NCI-H2107 treated with DMSO at 0.1 percent for 48 hours (cell line): Measurements from ENCODE around the gene MEFV.
"Not testable (repeated sequence)": the region's sequence is repeated elsewhere in the genome, so short reads cannot be mapped to it uniquely, and the experiment has no call there.

Source experiments
- DNase-seq: peaks from one replicate; lab custom pipeline; 2025; ENCODE audit not compliant: unreplicated experiment; lab: John Stamatoyannopoulos, UW

Gene MEFV

DNA sequence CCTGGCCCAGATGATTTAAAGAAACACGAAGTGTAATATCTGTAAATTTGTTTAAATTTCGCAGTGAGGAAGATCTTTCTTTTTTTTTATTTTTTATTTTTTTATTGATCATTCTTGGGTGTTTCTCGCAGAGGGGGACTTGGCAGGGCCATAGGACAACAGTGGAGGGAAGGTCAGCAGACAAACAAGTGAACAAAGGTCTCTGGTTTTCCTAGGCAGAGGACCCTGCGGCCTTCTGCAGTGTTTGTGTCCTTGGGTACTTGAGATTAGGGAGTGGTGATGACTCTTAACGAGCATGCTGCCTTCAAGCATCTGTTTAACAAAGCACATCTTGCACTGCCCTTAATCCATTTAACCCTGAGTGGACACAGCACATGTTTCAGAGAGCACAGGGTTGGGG, 14.3 kb upstream of the MEFV start:
- not testable (repeated sequence) for DNase-seq

- no peak for DNase-seq
These were observed 11.9 kb upstream of the MEFV start for GRCh38 chr16:3268294-3268693.

DNA sequence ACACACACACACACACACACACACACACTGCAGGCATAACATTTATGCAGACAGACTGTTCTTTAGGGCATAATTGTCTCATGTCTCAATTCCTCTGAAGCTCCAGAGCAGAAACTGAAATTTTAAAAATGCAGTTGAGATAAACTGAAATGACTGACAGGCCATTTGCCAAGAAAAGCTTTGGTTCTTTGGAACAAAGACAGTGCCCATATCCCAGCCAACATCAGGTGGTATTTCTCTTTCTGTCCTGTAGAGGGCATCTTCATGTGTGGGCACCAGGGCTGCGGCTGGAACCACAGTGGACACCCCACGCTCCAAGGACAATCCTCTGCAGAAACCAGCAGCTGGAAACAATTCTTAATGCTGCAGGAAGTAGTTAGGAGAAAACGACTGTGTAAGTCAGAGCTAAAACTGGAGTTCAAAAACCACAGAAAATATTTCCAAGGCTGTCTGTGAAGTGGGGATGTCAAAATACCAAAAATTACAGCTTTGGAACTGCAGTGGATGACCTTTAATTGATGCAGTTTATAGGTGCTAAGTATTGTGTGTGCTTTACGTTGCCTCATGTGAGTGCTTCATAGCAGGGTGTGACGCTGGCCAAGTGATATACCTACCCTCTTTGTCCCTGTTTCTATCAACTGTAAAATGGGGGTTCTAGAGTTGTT, 10.6 kb upstream of the MEFV start:
- peak; percentile 19 for DNase-seq

DNA sequence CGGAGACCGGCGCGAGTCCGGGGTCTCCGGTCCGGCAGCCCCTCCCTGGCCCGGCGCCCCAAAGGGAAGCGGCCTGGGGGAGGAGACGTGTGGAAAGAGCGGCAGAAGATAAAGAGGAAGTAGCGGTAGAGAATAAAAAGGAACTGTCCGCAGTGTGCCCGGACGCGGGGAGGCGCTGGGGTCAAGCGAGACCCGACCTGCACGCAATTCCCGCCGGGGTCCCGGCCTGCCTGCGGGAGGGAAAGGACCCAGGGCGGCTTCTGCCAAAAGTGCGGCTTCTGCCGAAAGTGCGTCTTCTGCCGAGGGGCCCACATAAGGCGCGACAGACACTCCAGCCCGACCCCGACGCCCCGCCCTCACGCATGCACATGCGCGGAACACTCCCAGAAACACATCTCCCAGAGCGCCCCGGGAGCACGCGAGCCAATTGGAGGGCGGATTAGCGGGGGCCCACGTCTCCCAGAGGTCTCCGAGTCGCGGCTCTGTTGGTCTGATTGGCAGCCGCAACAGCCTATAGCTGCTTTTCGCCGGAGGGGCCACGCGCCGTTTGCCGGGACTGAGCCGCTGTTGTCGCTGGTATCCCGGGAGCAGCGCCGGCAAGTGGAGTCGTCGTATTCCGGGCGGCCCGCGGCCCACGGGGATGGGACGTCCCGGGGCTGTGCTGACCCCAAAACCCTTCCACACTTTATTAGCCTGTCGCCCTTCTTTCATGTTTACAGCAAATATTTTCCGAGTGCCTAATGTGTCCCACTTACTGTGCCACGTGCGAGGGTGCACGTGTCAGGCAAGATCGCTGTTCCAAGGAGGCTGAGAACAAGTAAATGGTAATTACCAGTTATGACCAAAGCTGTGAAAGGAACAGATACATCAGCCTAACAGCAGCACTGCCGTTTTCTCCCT, 8.0 kb upstream of the MEFV start:
- DNase-seq: peak; percentile 66

- DNase-seq: no peak
These were observed 6.1 kb upstream of the MEFV start for GRCh38 chr16:3262517-3262916.

GRCh38 chr16:3259836-3260235, 3.4 kb upstream of the MEFV start:
- no peak for DNase-seq

- no peak for DNase-seq
These were observed 533 bp upstream of the MEFV start for GRCh38 chr16:3256866-3257465.

- no peak for DNase-seq
These were observed 2.1 kb downstream of the MEFV start for GRCh38 chr16:3254309-3254708.

DNA sequence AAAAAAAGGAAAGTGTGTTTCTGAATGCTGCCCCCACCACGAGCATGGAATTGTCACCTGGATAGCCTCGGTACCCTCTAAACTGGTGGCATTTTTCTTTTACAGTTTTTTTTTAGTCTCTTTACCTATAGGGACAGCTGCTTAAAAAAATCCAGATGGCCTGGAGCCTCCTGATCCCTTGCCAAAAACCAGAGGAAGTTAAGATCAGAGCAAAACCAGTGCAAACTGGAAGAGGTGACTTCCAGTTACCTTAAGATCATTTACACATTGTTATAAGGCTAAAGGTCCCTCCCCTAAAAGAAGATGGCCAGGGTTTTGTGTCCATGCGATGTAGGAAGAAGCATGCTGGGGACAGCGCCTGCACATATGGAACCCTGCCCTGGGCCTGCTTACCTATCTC, 3.5 kb downstream of the MEFV start:
- no peak for DNase-seq

- no peak for DNase-seq
These were observed 7.0 kb downstream of the MEFV start for GRCh38 chr16:3249451-3249850.

DNA sequence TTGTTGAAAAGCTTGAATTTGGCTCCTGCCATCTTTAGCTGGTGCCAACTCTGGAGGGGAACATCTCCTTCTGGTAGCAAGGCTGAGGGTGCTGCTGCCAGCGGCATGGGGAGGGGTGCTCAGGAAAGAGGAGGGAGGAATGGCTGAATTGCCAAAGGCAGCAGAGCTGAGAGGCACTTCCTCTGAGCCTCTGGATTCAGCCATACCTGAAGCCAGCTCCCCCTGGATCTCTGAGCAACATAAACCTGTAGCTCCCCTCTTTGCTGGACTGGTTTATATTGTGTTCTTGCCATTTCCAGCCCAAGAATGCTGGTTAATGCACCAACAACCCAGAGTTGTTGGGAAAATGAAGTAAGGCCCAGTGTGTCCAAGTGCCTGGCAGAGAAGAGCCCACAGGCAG, 7.4 kb downstream of the MEFV start:
- DNase-seq: no peak

GRCh38 chr16:3248596-3248995, 7.8 kb downstream of the MEFV start:
- no peak for DNase-seq

- DNase-seq: no peak
These were observed 9.6 kb downstream of the MEFV start for GRCh38 chr16:3246876-3247275.

GRCh38 chr16:3246002-3246401, 10.4 kb downstream of the MEFV start:
- DNase-seq: no peak

DNA sequence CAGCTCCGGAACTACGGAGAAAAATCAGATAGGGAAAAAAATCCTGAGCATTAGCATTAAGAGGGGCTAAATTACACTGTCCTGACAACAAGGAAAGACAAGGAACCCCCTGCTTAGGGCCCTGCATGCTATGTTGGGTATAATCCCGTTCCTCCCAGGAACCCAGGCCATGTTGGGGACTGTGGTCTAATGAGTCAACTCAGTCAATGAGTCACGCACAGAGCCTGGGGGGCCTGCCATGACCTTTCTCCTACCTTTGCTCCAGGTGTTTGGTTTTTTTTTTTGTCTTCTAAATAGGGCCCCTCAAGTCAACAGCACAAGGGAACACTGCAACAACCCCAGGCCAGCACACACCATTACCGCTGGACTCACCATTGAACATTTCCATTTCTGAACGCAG, 12.6 kb downstream of the MEFV start:
- DNase-seq: no peak

- no peak for DNase-seq
These were observed 13.7 kb downstream of the MEFV start for GRCh38 chr16:3242709-3243108.

GRCh38 chr16:3241761-3242160, 14.7 kb downstream of the MEFV start:
- no peak for DNase-seq

DNA sequence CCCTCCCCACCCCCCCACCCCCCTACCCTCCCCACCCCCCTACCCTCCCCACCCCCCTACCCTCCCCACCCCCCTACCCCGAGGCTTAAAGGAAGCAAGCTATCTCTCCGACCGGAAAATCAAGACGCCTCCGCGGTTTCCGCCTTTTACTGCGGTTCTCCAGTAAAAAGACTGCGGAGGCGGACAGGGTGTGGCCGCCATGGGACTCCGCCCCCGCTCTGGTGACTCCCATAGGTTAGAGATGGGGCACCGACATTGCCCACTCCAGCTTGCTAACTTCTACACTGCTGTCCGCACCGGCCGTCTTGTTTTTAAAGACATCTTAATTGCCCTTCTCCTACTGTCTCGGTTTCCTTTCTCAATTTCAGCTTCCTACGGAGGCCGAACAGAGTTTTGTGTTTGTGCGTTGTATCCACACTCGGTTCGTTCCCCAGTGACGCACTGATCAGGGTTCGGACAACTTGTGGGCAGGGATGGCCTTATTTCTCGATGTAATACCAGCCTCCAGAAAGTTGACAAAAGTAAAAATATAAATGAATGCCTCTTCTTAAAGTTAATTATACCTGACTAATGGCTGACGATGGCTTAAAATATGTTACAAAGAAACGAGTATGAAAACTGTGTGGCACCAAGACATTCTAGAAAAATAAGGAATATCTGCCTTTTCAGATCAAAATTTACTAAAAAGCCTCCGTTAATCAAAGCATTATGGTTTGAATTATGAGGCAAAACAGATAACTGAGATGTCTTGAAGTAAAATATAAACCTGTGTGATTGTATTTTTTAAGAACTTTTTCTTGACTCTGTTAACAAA, 20.4 kb downstream of the MEFV start:
- DNase-seq: no peak

DNA sequence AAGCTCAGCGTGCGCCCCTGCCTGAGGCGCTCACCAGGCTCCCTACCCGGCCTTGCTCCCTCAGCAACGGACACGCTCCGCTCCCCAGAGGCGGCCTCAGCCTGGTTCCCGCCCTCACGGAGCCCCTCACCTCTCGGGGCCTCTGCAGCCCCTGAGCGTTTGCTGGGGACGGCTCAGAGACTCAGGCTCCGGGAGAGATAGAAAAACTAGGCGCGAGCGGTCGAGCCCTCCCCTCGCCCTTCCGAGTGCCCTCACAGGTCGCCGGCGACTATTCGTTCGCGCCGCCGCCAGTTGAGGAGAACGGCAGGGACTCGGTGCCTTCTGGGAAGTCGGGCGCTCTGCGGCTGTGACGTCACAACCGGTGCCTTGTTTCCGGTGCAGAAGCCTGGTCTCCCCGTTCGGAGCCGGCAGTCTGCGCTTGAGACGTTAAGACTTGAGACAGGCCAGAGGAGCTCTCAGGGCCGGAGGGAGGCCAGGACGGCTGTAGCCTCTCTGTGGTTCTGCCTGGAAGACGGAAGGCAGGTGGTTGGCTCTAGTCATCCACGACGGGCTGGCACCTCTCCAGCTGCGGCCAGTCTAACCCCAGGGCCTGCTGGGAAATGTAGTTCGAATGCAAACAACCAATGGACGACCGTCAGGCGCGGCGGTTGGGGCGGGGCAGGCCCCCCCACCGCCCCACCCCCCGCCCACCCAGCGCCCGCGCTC, 21.4 kb downstream of the MEFV start, which contains the start of gene ZNF200:
Gene ZNF200, minus strand, starts transcription at position 302 of the 705 bp plus-strand sequence. CDS start 1,403 bp downstream, outside the sequence.
- peak; percentile 61 for DNase-seq

- DNase-seq: no peak
These were observed 21.9 kb downstream of the MEFV start for GRCh38 chr16:3234543-3234856.
